GM19395 (cell line): ENCODE measurements around the gene FAM193B.

ENCODE experiments used
- ATAC-seq: cut with Tn5 transposase; IDR thresholded peaks from one replicate; pipeline ENCODE4 v1.9.1; 2021; ENCODE audit warnings: mild to moderate bottlenecking, moderate library complexity; ENCODE audit not compliant: unreplicated experiment

FAM193B gene

DNA sequence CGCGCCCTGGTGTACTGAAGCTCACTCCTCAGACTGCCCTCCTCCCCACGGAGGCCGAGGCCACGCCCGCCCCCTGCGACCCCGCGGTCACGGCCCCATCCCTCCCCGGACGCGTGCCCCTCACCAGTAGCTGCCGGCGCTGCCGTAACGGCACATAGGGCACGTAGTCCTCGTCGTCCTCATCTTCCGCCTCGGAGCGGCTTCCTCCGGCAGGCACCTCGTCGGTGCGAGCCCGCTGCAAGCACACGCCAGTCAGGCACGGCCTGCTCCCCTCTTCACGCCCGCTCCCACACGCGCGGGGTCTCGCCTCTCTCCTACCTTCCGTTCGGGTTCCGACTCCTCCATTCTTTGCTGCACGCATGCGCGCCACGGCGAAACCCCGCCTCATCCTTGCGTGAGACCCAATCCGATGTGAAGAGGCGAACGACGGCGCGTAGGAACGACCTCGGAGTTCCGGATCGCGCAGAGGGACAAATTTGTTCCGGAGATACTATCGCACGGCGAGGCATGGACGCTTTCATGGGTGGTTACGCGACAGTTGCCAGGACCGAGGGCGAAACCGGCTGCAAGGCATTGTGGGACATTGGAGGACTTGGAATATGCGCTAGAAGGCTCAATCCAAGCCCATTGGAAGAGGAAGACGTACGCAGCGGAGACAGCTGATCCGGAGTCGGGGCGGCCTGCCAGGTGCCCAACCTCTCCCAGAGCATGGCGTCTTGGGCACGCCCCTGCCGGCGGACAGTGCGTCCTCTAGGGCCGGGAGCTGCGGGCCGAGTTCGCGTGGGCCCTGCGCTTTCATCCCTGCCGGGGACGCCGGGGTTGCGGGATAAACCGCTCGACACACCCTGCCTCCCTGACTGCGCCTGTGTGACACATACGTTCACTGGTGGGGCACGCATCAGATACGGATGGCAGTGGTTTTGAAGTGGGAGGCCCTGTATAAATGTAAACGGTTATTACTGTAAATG is 37.5 kb downstream of the FAM193B start, which contains the start of gene DDX41:
Gene DDX41 (minus strand): TSS at position 361 of the 968 bp plus-strand sequence. CDS start 16 bp downstream, at position 345.
- peak; percentile 85 for ATAC-seq

DNA sequence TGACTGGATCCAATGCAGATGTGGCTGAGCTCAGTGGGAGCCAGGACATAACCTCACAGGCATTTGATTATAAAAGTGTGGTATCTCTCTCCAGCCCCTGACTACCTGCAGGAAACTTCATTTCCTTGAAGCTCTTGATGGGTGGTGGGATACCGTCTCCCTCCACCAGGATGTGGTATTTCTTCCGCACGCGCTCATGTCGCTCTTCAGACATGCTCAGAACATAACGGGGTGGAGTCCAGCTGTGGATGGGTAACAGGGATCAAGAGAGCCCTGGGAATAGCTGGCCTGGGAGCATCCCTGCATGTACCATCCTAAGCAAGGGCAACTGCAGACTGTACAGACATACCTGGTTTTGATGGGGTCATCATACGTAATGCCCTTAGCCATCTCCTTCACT is 38.8 kb downstream of the FAM193B start:
- ATAC-seq, result no peak

DNA sequence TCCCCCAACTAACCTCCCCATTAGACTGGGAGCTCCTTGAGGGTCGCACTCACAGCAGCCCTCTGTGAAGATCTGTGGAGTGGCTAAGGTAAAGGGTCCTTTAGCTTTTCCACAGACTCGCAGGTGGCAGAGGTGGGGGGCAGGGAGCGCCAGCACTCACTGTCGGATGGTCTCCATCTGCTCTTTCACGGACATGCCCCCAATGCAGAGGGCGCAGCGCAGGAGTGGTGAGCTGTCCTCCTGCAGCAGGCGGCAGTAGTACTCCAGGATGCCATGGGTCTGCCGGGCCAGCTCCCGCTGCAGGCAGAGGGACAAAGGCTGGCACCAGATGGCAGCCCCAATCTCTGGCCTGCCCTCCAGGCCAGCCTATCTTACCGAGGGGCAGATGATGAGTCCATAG is 39.8 kb downstream of the FAM193B start:
- no peak for ATAC-seq

DNA sequence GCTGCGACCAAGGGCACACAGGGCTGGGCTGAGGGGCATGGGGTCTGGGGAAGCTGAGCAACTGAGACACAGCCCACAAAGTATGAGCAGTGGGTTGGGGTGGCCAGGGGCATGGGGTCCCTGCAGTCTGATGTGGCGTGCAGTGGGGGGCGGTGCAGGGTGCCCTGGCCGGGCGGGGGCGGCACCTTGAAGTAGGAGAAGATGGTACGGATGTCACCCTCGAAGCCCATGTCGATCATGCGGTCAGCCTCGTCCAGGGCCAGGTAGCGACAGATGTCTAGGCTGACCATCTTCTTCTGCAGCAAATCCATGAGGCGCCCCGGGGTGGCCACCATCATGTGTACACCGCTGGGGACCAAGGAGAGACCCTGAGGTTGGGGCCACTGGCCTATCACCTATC is 40.9 kb downstream of the FAM193B start:
- ATAC-seq, result no peak

DNA sequence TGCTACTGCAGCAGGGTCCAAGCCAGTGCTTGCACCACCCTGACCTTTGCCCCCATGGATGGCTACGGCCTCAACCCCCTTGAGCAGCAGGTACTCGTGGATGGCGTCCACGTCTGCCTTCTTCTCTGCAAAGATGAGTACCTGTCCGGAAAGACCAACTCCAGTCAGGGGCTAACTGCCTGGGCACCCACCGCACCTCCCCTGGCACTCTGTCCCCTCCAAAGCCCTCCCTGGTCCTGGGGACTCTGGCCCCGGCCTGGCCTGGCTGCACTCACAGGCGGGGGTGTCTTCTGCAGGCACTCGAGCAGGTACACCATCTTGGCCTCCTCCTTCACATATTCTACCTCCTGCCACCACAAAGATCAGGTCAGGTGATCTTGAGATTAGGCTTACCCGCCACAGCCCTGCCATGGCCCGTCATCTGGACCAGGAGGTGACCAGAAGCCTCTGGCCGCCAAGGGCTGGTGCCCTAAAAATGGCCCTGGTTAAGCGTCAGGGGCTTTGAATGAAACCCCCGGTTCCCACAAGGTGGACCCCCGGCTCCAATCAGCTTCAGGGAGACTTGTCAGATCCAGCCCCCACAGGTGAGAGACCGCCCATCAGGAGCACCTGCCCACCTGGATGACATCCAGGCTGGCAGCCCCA is 41.5 kb downstream of the FAM193B start:
- no peak for ATAC-seq

DNA sequence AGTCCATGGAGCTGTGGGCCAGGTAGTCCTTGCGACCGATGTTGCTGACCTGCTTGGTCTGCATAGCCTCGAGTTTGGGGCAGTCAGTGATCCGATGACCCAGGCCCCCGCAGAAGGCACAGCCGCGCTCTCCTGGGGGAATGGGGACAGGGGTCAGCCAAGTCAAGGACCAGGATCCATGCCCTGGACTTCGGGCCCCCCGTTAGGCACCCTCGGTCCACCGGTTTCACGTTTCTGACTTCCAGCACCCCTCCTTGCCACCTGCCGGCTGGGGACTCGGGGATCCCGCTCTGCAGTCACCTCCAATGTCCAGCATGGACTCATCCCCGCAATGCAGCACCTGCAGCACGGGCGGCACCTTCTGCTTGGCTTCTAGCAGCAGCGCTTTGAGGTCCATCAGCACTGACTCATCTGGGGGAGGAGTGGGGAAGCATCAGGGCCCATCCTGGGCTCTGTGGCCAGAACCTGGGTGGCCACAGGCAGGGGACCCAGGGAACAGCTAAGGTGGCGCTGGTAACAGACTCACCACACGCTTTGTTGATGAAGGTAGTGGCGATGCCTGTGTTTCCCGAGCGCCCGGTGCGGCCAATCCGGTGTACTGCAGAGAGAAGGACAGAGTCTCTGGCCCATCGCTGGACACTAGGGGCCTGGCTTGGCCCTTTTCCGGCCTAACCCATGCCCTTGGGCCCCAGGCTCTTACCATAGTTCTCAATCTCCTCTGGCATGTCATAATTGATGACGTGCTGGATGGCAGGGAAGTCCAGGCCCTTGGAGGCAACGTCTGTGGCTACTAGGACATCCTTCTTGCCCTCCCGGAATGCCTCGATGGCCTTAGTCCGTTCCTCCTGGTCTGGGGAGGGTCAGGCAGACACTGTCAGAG is 42.3 kb downstream of the FAM193B start:
- no peak for ATAC-seq

DNA sequence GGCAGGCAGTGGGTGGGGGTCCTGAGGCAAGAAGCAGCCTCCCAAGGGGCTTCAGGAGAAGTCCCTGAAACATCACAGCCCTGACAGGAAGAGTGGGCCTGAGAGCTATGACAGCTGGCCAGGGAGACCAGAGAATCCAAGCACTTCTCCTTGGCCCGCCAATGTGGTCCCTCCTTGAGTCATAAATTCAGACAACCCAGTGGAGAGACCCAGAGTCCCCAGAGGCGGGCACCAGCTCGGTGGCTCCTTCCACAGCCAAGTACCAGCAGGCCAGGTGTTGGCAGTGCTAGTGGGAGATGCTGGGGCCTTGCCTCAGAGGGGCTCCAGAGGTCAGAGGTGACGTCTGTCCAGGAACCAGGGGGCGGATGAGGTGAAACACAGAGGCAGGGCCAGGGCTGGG is 43.2 kb downstream of the FAM193B start:
- no peak for ATAC-seq

DNA sequence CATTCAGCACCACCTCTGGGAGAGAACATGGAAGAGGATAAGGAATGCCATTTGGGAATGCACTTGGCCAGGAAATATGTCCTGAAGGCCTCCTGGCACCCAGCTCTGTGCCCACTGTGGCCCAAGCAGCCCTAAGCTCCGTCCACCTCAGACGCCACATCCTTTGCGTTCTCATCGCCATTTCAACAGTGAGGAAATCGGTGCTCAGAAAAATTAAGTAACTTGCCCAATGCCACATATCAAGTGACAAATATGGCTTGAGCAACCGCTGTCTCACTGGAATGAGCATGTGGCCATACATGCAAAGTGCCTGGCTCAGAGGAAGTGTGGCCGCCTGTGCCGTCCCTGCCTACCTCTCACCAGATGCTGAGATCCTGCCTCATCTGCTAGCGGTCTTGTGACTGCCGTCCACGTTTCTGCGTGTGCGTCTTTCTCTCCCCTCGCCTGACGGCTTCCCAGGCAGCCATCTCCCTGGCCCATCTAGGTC is 43.8 kb downstream of the FAM193B start:
- ATAC-seq, result no peak

DNA sequence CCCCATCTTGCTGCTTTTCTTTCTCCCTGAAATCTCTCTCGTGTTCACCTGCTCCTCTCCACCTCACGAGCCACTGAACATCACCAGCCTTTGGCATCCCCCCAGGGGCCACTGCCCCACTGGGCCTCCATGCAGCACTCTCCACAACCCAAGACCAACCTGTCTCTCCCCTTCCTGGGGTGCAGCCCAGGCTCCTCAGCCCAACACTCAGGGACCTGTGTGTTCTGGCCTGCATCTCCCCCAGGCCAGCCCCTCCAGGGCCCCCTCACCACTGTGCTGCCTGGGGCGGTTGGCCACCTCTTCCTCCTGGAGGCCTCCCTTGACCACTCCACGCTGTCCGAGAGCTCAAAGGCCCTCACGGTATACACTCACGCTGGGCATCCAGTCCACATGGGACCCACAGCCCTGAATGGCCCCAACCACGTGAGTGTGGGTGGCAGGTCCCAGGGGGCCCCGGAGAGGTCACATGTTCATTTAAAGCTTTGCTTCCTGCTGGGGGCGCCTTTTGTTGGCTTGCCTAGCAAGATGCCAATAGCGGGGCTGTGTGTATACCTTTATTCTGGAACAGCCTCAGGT is 44.3 kb downstream of the FAM193B start:
- no peak for ATAC-seq

DNA sequence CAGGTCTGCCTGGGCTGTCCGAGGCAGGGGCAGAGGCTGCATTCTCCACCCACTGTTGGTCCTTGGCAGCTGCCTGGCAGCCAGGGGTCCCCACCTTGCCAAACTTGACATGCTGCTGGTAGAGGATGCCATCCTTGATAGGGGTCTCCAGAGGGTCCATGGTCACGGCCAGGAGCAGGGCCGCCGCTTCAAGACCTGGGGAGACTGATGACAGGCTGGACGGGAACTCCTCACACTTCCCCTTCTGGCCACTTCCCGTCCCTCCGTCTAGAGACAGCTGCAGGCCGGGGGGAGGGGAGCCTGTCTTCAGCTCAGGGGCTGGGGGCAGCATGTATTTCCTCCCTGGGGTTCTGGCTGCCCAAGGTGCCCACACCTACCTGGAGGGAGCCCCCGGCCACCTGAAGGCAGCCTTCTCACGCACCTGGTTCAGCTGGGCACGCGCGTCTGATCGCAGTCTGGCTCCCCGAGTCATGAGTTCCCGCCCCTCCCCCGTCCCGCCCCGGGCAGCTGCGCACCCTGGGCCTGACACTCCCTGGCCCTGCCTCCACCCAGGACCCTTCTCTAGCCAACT is 44.9 kb downstream of the FAM193B start, which contains the start of gene DOK3:
Gene DOK3 (minus strand): TSS at position 446 of the 571 bp plus-strand sequence. CDS start 286 bp downstream, at position 160.
- ATAC-seq, result peak; percentile 30

DNA sequence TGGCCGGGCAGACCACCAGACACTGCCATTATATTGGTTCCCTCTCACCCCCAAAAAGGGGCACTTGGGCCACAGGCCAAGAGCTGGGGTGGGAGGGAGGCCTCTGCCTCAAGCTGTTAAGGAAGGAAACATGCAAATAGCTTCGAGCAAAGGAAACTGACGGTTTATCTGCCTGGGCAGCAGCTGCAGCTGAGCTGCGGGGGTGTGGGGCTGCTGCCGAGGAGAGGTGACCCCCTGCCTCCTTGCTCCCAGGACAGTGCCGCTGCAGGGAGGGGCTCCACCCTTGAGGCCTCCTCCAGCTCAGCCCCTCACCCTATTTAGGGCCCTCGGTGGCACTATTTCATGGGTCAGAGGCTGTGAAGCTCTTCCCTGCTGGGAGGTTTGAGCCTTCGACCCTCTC is 45.5 kb downstream of the FAM193B start:
- ATAC-seq, result peak; percentile 36

DNA sequence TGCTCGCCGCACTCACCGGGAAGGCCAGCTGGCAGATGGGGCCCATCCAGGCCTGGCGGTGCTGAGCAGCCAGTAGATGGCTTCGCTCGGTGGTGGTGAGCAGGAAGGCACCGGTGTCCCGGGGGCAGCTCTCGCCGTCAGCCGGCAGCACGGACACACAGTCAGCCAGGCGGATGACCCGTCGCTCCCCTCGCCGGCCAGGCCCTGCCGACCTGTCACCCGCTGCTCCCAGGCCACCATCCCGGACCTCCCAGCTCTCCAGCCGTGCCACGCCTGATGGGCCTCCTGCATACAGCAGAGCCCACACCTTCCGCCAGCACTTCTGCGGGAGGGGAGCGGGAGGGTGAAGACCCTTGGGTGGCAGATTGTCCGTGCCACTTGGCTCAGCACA is 46.1 kb downstream of the FAM193B start:
- ATAC-seq, result no peak

DNA sequence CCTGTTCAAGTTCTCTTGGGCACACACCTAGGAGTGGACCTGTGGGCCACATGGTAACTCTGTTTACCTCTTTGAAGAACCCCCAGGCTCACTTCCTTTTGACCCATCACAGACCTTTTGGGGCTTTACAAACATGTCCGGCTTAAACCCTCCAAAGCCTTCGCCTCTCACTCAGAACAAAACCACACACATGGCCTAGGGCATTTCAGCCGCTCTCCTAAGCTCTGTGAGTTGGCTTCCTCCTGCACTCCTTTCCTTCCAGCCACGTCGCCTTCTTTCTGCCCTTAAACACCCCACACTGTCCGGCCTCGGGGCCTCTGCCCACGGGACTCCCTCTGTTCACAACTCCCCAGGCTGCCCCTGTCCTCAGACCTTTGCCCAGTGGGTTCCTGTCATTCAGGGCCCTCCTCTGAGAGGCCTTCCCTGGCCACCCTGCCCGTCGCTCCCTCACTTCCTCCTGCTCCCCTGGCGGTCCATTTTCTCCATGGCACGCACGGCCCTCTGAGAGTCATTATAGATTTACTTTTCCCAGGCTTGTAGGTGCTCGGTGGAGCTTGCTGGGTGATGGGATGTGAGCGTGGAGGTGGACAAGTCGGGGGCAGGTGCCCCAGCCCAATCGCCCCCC is 46.7 kb downstream of the FAM193B start:
- ATAC-seq, result no peak

DNA sequence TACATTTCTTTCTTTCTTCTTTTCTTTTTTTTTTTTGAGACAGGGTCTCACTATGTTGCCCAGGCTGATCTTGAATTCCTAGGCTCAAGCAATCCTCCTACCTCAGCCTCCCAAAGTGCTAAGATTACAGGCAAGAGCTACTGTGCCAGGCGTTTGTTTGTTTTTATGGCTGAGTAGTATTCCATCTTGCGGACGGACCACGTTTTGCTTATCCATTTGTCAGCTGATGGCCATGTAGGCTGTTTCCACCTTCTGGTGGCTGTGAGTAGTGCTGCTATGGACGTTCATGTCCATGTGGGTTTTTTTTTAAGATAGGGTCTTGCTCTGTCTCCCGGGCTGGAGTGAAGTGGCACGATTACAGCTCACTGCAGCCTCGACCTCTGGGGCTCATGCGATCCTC is 47.2 kb downstream of the FAM193B start:
- no peak for ATAC-seq

DNA sequence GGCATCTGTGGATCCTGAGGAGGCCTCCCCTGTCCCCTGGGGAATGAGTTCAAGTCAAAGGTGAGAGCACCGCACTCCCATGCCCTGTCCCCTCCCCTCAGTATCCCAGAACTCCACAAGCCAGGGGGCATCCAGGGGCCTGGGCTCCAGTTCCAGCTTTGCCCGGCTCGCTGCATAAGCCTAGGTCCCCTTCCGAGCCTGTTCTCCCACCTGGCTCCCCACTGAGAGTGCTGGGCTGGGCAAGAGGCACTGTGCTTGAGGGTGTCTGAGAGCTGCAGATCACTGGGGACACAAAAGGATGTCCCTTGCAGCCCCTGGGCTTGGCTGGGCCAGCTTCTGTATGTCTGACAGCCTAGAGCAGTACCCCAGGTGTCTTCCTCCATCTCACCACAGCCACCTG is 49.3 kb downstream of the FAM193B start:
- no peak for ATAC-seq

DNA sequence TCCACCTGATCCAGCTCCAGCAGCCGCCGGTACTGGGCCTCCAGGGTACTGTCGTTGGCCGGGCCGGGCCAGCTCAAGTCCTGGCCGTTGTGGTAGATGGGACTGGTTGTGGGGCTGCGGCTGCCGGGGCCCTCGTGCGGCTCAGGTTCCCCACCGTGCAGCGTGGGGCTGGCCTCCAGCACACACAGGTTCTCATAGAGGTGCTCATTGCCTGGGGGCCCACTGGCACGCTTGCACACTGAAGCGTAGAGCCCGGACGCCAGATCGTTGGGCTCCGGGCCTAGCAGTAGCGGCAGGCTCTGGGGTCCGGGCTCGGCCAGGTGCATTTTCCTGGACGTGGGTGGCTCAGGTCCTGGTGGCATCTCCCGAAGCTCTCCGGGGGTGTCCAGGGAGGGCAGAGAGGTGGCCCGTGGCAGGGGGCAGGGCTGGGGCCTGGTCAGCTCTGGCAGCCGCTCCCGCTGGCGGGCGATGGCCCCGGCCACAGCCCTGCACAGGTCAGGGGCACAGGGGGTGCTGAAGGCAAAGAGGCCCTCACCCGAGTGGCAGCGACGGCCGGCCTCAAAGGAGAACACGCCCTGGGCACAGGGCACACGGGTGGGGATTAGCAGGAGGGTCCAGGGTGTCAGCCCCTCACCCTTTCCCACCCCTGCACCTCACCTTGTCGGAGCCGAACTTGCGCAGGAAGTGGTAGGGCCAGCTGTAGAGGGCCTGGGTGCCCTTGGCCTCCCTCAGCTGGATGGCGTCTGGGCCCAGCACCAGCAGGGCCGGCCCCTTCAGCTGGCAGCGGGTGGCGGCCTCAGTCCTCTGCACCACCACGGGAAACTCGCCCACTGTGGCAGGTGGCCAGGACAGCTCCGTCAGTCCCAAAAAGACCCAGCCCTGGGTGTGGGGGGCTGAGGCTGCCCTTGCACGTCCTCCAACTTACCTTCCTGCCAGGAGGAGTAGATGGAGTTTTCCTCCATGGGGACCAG is 50.0 kb downstream of the FAM193B start:
- ATAC-seq, result no peak

DNA sequence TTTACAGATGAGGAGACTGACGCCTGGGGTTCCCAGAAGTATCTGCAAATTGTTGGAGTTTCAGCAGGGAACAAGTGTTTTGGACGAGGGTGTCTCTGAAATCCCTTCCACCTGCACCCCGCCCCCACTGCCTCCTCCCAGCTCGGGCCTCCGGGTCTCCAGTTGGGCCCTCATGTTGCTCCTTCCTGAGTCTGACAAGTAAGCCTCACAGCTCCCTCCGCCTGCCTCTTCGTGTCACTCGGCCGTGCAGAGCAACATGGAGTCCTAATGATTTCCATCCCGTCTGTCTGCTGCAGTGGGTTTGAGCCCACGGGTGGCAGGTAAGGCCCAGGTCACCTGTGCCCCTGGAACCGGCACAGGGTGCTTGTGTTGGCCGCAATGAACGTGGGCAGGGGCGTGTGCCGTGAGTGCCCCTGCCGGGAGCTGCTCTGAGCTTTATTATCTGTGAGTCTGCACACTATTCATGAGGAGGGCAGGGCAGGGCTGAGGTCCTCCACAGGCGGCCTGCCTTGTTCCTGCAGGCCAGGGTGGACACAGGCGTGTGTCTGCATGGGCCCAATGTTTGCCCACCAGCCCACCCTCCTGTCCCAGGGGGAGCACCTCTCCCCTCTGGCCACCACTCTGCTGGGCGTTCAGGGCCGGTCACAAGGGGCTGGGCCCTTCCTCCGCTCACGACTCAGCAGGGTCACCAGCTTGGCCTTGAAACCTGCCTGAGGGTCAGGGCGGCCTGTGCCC is 50.8 kb downstream of the FAM193B start:
- no peak for ATAC-seq

DNA sequence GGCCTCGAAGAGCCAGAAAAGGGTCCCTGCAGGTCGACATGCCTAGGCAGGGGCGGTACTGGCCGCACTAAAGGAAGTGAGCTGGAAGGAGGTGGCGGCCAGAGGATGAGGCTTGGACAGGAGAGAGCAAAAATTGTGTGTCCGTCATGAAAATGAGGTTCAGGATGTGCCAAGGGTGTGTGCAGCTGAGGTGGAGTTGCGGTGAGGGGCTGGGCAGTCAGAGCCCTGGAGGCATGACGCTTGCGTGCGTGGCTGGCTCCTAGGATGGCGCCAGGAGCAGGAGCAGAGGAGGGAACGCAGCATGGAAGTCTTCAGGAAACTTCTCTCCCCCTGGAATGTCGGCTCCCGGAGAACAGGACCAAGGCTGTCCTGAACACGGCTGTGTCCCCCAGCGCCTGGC is 51.5 kb downstream of the FAM193B start:
- no peak for ATAC-seq
